H9 (cell line): ENCODE results near the gene TNFSF9. TPM values are rescaled to one million over a fixed set of nuclear protein-coding genes. Genes with fewer than 3 reads are reported as not detected.

Experiments used
- DNase-seq: peaks from one replicate; pipeline ENCODE4 v3.0.0-alpha.2; 2017
- H2AFZ ChIP-seq: one replicate; pipeline ENCODE4 v1.6.1; 2013; ENCODE audit warnings: mild to moderate bottlenecking, low read length, control low read depth, moderate library complexity
- H2AK5ac ChIP-seq: 2 replicates; pipeline ENCODE4 v1.6.1; 2013; ENCODE audit warnings: low read length, control low read depth, mixed read lengths; ENCODE audit not compliant: insufficient read length
- H2BK120ac ChIP-seq: one replicate; pipeline ENCODE4 v1.6.1; 2013; ENCODE audit warnings: low read depth, mild to moderate bottlenecking, low read length, control low read depth, inconsistent platforms; ENCODE audit not compliant: poor library complexity, severe bottlenecking
- H2BK12ac ChIP-seq: 2 replicates; pipeline ENCODE4 v1.6.1; 2013; ENCODE audit warnings: low read length, control low read depth, mixed read lengths, low read depth; ENCODE audit not compliant: insufficient read length
- H2BK15ac ChIP-seq: 2 replicates; pipeline ENCODE4 v1.6.1; 2013; ENCODE audit warnings: low read depth, low read length, control low read depth
- H2BK20ac ChIP-seq: one replicate; pipeline ENCODE4 v1.6.1; 2013; ENCODE audit warnings: low read depth, mild to moderate bottlenecking, low read length, control low read depth, inconsistent platforms; ENCODE audit not compliant: poor library complexity, severe bottlenecking
- H2BK5ac ChIP-seq: 2 replicates; pipeline ENCODE4 v1.6.1; 2013; ENCODE audit warnings: low read length, control low read depth, mixed read lengths; ENCODE audit not compliant: insufficient read length
- H3K14ac ChIP-seq: 2 replicates; pipeline ENCODE4 v1.6.1; 2013; ENCODE audit warnings: low read length, control low read depth; ENCODE audit not compliant: insufficient read depth
- H3K18ac ChIP-seq: 2 replicates; pipeline ENCODE4 v1.6.1; 2013; ENCODE audit warnings: low read depth, mild to moderate bottlenecking, mixed read lengths, low read length, control low read depth; ENCODE audit not compliant: insufficient read length
- H3K23ac ChIP-seq: 2 replicates; pipeline ENCODE4 v1.6.1; 2013; ENCODE audit warnings: low read length, control low read depth, mixed read lengths, low read depth; ENCODE audit not compliant: insufficient read length
- H3K23me2 ChIP-seq: 2 replicates; pipeline ENCODE4 v1.6.1; 2013; ENCODE audit warnings: low read depth, mild to moderate bottlenecking, mixed read lengths, low read length, control low read depth; ENCODE audit not compliant: insufficient read length, poor library complexity, severe bottlenecking
- H3K27ac ChIP-seq: 2 replicates; pipeline ENCODE4 v1.5.1; 2013; ENCODE audit warnings: low read length, control low read depth, mixed read lengths, low read depth; ENCODE audit not compliant: insufficient read length
- H3K27me3 ChIP-seq: 2 replicates; pipeline ENCODE4 v1.6.1; 2013; ENCODE audit warnings: low read length, control low read depth, inconsistent platforms; ENCODE audit not compliant: insufficient read depth
- H3K4ac ChIP-seq: 2 replicates; pipeline ENCODE4 v1.6.1; 2013; ENCODE audit warnings: low read depth, mild to moderate bottlenecking, control low read depth, inconsistent platforms, low read length, moderate library complexity
- H3K4me1 ChIP-seq: 2 replicates; pipeline ENCODE4 v1.6.1; 2013; ENCODE audit warnings: low read length, control low read depth, inconsistent platforms; ENCODE audit not compliant: insufficient read depth
- H3K4me2 ChIP-seq: 2 replicates; pipeline ENCODE4 v1.6.1; 2013; ENCODE audit warnings: low read length, control low read depth, mixed read lengths; ENCODE audit not compliant: insufficient read length, insufficient read depth
- H3K56ac ChIP-seq: 2 replicates; pipeline ENCODE4 v1.6.1; 2013; ENCODE audit warnings: low read depth, mild to moderate bottlenecking, mixed read lengths, low read length, control low read depth; ENCODE audit not compliant: insufficient read length
- H3K79me1 ChIP-seq: 2 replicates; pipeline ENCODE4 v1.6.1; 2013; ENCODE audit warnings: low read depth, mild to moderate bottlenecking, moderate library complexity, low read length, control low read depth, inconsistent platforms; ENCODE audit not compliant: insufficient read depth, poor library complexity, severe bottlenecking
- H3K79me2 ChIP-seq: 2 replicates; pipeline ENCODE4 v1.6.1; 2013; ENCODE audit warnings: low read length, control low read depth, inconsistent platforms; ENCODE audit not compliant: insufficient read depth
- H3K9ac ChIP-seq: 2 replicates; pipeline ENCODE4 v1.6.1; 2013; ENCODE audit warnings: low read length, control low read depth, mixed read lengths; ENCODE audit not compliant: insufficient read length; ENCODE audit errors: extremely low read depth
- H3K9me3 ChIP-seq: one replicate; pipeline ENCODE4 v1.6.1; 2013; ENCODE audit warnings: low read depth, low read length, inconsistent platforms; ENCODE audit not compliant: control insufficient read depth
- H3T11ph ChIP-seq: one replicate; pipeline ENCODE4 v1.6.1; 2013; ENCODE audit warnings: mild to moderate bottlenecking, low read length, control low read depth, inconsistent platforms
- H4K20me1 ChIP-seq: one replicate; pipeline ENCODE4 v1.6.1; 2013; ENCODE audit not compliant: control insufficient read depth, insufficient read length, insufficient read depth
- H4K5ac ChIP-seq: 2 replicates; pipeline ENCODE4 v1.6.1; 2013; ENCODE audit warnings: low read depth, mild to moderate bottlenecking, mixed read lengths, low read length, control low read depth; ENCODE audit not compliant: insufficient read length
- H4K8ac ChIP-seq: replicated peaks from 2 replicates; pipeline ENCODE4 v1.6.1; 2013; ENCODE audit warnings: low read length, control low read depth, mixed read lengths, low read depth; ENCODE audit not compliant: insufficient read length
- H4K91ac ChIP-seq: 2 replicates; pipeline ENCODE4 v1.6.1; 2013; ENCODE audit warnings: low read depth, mild to moderate bottlenecking, moderate library complexity, mixed read lengths, low read length, control low read depth; ENCODE audit not compliant: insufficient read length
- H3K27ac Mint-ChIP-seq, 3 experiments: 2 replicates in 2 of 3; 3 replicates in 1 of 3; pipeline ENCODE4 v1.8.0; 2020 to 2021; ENCODE audit warnings: mixed read lengths in 3 of 3, mild to moderate bottlenecking in 1 of 3, moderate library complexity in 1 of 3
- H3K27me3 Mint-ChIP-seq: 2 replicates; pipeline ENCODE4 v1.8.0; 2021; ENCODE audit warnings: low read depth, mild to moderate bottlenecking, moderate library complexity, mixed read lengths
- H3K36me3 Mint-ChIP-seq, 3 experiments: 2 replicates in 2 of 3; 3 replicates in 1 of 3; pipeline ENCODE4 v1.8.0; 2020 to 2021; ENCODE audit warnings: low read depth in 3 of 3, mixed read lengths in 3 of 3; ENCODE audit not compliant: insufficient read depth in 1 of 3
- H3K4me1 Mint-ChIP-seq, 2 experiments: 2 replicates each; pipeline ENCODE4 v1.8.0; 2020; ENCODE audit warnings: mixed read lengths in 2 of 2
- H3K4me3 Mint-ChIP-seq, 2 experiments: 2 replicates in 1 of 2; 3 replicates in 1 of 2; pipeline ENCODE4 v1.8.0; 2020 to 2021; ENCODE audit warnings: mild to moderate bottlenecking in 2 of 2, mixed read lengths in 2 of 2, moderate library complexity in 1 of 2
- H3K9me3 Mint-ChIP-seq, 2 experiments: 2 replicates in 1 of 2; 3 replicates in 1 of 2; pipeline ENCODE4 v1.8.0; 2020; ENCODE audit warnings: mild to moderate bottlenecking in 2 of 2, mixed read lengths in 2 of 2, moderate library complexity in 1 of 2
- WGBS: extraction: QIAGEN DNeasy Blood & Tissue Kit; methylation state at CpG from one replicate; pipeline ENCODE4 v1.1.7; 2013; ENCODE audit warnings: missing lambda C conversion rate, low lambda C conversion rate, mixed read lengths; ENCODE audit not compliant: insufficient read length; ENCODE audit errors: extremely low coverage; 5-methylcytosine and 5-hydroxymethylcytosine counted together
- total RNA-seq: library from RNA; stranded (reverse); gene quantifications from 2 replicates; pipeline ENCODE4 v1.2.1, GENCODE V29; 2021
- TF ChIP-seq, protein P1 (sequence below): fragments of 200-600 bp; sonication (generic); conservative IDR thresholded peaks from 3 replicates; pipeline ENCODE4 v1.8.0; 2021; ENCODE audit warnings: antibody characterized with exemption, mild to moderate bottlenecking

Gene TNFSF9
- total RNA-seq, 1 experiment from 2014 or later = 1.9 TPM

DNA sequence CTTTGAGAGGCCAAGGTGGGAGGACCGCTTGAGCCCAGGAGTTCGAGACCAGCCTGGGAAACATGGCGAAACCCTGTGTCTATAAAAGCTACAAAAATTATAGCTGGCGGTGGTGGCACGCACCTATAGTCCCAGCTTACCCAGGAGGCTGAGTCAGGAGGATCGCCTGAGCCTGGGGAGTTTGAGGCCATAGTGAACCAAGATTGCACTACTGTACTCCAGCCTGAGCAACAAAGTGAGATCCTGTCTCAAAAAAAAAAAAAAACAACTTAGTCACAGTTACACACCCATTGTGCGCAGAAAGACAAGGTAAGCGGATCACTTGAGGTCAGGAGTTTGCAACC, 48.5 kb upstream of the TNFSF9 start:
- Histone ChIP-seq H3K23ac (no peak overlapping the region), H3K4me1 (no peaks in the 10 kb centered on the region), H3K27ac (no peak overlapping the region), H2BK12ac (no peak overlapping the region), H2BK120ac (no peak overlapping the region), H2BK15ac (no peak overlapping the region), H3K56ac (no peak overlapping the region), H3K27me3 (no peaks in the 10 kb centered on the region), H2AK5ac (no peak overlapping the region), H4K91ac (no peak overlapping the region), H3K23me2 (no peaks in the 10 kb centered on the region), H3T11ph (no peak overlapping the region), H3K79me2 (no peaks in the 10 kb centered on the region), H3K4me2 (no peak overlapping the region), H2BK20ac (no peak overlapping the region), H3K9ac (no peak overlapping the region), H3K79me1 (no peaks in the 10 kb centered on the region), H4K20me1 (no peaks in the 10 kb centered on the region), H3K18ac (no peak overlapping the region), H4K8ac (no peak overlapping the region), H3K9me3 (no peaks in the 10 kb centered on the region), H2BK5ac (no peak overlapping the region), H3K4ac (no peak overlapping the region), H4K5ac (no peak overlapping the region), H3K14ac (no peak overlapping the region), H2AFZ (no peak overlapping the region)
- Mint-ChIP-seq H3K36me3 (no peaks in the 10 kb centered on the region), H3K9me3 (no peaks in the 10 kb centered on the region), H3K4me3 (no peak overlapping the region), H3K27ac (no peak overlapping the region), H3K4me1 (peaks cover 9 to 15% of the 10 kb centered on the region in 2 experiments), H3K27me3 (peaks cover 6% of the 10 kb centered on the region)
- DNase-seq = no peak
- WGBS = no CpG with 5 or more reads among the region's 8 CpGs
- TF ChIP-seq, protein P1, sequence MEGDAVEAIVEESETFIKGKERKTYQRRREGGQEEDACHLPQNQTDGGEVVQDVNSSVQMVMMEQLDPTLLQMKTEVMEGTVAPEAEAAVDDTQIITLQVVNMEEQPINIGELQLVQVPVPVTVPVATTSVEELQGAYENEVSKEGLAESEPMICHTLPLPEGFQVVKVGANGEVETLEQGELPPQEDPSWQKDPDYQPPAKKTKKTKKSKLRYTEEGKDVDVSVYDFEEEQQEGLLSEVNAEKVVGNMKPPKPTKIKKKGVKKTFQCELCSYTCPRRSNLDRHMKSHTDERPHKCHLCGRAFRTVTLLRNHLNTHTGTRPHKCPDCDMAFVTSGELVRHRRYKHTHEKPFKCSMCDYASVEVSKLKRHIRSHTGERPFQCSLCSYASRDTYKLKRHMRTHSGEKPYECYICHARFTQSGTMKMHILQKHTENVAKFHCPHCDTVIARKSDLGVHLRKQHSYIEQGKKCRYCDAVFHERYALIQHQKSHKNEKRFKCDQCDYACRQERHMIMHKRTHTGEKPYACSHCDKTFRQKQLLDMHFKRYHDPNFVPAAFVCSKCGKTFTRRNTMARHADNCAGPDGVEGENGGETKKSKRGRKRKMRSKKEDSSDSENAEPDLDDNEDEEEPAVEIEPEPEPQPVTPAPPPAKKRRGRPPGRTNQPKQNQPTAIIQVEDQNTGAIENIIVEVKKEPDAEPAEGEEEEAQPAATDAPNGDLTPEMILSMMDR = no peak
